ENCODE measurements around the gene NAT8.
"Not testable (repeated sequence)": the region's sequence is repeated elsewhere in the genome, so short reads cannot be mapped to it uniquely, and the experiment has no call there.

NAT8 gene

DNA sequence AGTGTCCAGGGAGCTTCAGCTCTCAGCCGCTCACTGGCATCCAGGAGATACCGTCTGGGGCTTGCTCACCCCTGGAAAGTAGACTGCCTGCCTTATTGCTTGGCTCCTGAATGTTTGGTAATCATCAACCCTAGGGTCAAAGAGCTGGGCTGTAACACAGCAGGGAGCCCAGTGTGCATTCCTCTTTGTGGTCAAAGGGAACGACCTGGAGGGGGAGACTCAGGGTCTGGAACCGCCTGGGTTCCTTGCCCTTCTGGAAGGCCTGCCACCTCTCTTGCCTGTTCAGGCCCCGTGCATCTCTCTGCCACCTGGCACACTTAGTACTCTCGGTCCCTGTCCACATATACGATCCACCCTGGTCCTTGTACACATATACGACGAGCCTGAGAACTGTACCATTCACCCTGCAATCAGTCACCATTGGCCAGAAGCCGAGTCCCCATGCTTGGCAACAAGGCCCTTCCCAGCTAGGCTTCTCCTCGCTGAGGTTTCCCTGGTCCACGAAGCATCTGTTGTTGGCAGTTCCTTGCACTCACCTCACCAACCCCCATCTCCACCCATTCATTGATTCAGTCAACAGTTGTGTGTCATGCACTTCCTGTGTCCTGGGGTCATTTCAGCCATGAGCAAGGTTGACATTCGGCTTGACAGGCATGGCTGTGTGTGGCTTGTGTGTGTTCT, at the start of gene NAT8:
Gene NAT8, minus strand, starts transcription at position 85 of the 681 bp plus-strand sequence. CDS start 794 bp downstream, outside the sequence.
- no peak for DNase-seq

DNA sequence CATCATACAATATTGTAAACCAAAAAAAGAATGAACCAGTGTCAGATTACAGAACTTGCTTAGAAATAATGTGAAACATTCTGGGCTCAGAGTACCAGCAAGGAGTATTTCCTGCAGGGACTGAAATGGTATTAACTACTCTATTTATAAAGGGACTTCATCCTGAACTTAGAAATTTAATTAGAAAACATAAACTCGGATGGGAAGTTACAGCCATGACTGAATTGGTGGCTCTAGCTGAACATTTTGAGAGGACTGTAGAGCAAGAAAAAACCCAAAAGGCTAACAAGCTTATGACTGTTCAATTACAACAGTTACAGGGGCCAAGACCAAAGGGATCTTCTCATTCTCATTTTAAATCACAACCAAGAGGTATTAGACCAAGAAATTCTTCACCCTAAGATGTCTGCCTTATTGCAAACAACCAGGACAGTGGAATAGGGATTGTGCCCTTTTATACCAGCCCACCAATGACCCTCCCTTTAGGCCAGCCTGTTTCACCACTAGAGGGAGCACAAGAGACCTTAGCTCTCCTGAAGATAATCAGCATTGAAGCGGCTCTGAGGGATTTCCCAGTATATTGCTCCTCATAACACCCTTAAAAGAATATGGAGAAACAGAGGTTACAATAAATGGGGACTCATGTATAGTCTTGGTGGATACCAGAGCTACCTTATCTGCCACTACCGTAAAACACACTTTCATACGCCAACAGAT, 48.3 kb upstream of the NAT8 start:
- not testable (repeated sequence) for DNase-seq

- not testable (repeated sequence) for DNase-seq
Observed at GRCh38 chr2:73688494-73688893, 46.3 kb upstream of the NAT8 start.

DNA sequence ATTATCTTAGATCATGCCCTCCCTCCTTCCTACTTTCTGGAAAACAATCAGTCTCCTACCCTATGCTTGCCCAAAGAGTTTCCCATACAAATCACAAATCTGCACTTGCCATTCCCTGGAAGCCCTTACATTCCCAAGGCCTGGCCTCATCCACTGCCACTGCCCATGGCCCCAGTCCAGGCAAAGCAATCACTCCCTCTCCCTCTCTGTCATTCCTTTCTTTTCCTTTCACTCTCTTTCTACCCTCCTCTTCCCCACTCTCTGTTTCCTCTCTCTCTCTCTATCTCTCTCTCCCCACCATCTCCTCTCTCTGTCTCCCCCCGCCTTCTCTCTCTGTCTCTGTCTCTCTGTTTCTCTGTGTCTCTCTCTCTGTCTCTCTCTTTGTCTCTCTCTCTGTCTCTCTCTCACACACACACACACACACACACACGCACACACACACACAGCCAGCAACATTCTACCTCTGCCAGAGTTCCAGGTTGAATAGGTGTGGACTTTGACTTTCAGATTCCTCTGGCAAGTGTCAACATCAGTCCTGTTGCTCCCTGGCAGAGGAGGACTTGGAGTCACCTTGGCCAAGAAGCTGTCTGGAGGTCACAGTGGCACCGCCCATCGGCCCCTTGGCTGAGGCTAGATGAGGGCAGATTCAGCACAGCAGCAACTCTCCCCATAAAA, 43.7 kb upstream of the NAT8 start:
- DNase-seq, result no peak

GRCh38 chr2:73684905-73685304, 42.7 kb upstream of the NAT8 start:
- DNase-seq, result not testable (repeated sequence)

DNA sequence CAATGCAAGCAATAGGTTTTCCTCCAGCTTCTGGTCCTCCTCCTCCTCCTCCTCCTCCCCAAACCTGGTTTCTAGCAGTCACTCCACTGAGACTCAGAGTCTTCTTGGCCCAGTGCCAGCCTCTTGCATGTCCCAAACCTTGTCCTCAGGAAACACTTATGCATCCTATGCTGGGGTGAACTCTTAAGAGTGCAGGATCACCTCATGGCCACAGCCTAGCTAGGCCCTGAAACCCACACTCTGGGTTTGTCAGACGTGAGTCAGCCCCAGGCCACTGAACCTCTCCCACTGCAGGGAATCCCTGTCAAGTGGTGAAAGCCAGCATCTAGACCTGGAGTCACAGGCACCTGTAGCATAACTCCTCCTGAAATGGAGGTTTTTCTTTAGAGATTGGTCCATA, 42.1 kb upstream of the NAT8 start:
- DNase-seq, result not testable (repeated sequence)

GRCh38 chr2:73679951-73680571, 37.8 kb upstream of the NAT8 start:
- not testable (repeated sequence) for DNase-seq

DNA sequence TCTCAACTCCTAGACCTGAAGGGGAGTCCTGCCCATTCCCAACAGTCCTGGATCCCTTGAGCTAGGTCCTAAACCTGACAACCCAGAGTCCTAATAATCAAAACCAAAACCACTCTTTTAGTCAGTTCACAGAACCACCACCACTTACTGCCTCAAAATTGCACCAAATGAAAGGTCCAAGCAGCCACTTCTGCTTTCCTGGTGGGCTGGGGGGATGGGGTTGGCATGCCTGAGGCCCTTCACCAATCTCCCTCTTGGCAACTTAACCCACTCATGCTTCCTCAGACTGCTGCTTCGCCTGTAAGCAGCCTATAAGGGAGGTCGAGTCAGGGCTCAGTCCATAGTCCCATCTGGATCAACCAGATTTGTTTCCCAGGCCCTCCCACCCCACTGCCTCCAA, 37.0 kb upstream of the NAT8 start:
- DNase-seq, result not testable (repeated sequence)

DNA sequence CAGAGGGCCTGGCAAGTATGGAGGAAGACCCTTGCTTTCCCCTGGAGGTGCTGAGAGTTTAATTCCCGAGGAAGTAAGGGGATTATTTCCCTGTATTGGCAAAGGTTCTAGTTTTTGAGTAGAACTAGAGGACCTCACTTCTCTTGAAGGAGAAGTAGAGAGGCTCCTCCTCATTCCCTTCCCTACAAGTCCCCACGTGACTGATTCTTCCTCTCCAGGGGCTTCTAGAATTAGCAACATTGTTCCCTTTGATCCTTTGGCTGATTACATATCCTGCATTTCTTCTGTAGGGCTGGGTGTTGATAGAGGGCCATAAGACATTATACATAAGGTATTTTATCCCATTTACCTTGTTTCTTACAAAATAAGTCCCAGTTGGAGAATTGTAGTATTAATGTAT, 35.8 kb upstream of the NAT8 start:
- DNase-seq, result not testable (repeated sequence)

GRCh38 chr2:73676211-73676610, 34.0 kb upstream of the NAT8 start:
- not testable (repeated sequence) for DNase-seq

DNA sequence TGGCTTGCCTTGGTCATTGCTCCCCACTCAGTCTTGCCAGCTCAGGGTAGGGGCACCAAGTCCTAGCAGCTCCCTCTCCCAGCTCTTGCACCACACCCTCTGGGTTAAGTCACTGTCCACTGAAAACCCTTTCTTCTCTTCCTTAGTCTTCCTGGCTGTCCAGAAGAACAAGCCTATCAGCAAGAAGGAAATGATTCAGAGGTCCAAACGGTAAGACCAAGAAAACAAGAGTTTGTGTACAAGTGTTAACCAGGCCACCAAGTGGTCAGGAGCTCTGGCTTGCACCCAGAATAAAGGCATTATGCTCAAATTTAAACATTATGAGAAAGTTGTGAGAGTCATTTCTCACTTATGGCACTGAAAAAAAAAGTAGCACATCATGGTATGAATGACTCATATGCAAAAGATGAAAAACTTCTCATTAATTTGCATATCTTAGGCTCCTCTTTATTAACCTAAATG, 32.5 kb upstream of the NAT8 start:
- not testable (repeated sequence) for DNase-seq

DNA sequence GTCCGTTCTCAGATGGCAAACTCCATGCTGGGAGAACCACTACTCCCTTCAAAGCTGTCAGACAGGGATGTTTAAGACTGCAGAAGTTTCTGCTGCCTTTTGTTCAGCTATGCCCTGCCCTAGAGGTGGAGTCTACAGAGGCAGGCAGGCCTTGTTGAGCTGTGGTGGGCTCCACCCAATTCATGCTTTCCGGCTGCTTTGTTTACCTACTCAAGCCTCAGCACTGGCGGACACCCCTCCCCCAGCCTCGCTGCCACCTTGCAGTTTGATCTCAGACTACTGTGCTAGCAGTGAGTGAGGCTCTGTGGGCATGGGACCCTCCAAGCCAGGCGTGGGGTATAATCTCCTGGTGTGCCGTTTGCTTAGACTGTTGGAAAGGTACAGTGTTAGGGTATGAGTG, 27.8 kb upstream of the NAT8 start:
- DNase-seq, result not testable (repeated sequence)

GRCh38 chr2:73667239-73667638, 25.0 kb upstream of the NAT8 start:
- DNase-seq, result not testable (repeated sequence)

DNA sequence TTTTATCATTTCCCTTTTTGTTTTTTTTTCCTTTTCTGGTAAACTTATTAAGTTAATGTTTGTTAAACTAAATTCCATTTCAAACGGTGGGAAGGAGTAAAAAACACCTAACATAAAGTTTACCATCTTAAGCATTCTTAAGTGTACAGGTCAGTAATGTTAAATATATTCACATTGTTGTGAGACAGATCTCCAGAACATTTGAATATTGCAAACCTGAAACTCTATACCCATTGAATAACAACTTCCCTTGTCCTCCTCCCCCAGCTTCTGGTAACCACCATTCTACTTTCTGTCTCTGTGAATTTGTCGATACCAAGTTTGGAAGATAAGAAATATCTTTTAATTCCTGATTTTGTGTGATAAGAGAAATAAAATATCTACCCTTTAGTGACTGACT, 12.0 kb upstream of the NAT8 start:
- DNase-seq, result no peak

DNA sequence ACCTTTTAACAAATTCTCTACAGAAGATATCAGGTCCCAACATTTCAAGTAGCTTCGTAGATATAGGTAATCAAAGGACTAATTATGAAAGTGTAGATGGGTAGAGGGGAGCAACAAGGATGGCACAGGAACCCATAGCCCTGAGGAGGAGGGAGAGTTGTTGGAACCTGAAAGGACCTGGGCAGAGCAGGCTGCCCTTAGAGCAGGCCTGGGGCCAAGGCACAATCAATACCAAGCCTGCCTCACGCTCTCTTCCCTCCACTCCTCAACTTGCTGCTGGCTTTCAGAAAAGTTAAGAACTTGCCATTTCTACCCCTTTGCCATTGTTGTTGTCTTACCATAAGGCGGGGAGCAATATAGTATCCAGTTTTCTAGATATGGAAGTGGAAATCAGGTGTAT, 10.1 kb upstream of the NAT8 start:
- DNase-seq, result no peak

GRCh38 chr2:73651591-73652230, 9.5 kb upstream of the NAT8 start:
- DNase-seq, result no peak

DNA sequence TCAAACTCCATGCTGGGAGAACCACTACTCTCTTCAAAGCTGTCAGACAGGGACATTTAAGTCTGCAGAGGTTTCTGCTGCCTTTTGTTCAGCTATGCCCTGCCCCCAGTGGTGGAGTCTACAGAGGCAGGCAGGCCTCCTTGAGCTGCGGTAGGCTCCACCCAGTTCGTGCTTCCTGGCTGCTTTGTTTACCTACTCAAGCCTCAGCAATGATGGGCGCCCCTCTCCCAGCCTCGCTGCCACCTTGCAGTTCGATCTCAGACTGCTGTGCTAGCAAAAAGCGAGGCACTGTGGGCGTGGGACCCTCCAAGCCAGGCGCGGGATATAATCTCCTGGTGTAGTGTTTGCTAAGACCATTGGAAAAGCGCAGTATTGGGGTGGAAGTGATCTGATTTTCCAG, 5.5 kb upstream of the NAT8 start:
- not testable (repeated sequence) for DNase-seq

- no peak for DNase-seq
Observed at GRCh38 chr2:73641767-73642062, 507 bp downstream of the NAT8 start.

- no peak for DNase-seq
Observed at GRCh38 chr2:73640946-73641766, 1.1 kb downstream of the NAT8 start.

DNA sequence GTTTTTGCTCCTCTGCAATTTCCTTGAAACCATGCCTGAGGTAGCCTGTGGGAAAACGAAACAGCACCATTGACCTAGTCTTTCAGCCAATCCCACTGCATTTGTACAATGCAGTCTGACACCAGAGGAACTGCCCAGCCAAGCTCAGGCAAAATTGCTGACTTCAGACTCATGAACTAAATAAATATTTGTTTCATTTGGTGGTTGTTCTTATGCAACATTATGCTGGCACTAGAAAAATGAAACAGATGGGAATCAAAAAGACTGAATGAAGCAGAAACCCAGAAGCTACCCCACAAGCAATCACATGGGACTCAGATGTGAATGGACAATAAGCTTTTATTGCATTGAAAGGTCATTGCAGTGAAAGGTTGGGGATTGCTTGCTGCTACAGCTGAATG, 1.7 kb downstream of the NAT8 start:
- no peak for DNase-seq

DNA sequence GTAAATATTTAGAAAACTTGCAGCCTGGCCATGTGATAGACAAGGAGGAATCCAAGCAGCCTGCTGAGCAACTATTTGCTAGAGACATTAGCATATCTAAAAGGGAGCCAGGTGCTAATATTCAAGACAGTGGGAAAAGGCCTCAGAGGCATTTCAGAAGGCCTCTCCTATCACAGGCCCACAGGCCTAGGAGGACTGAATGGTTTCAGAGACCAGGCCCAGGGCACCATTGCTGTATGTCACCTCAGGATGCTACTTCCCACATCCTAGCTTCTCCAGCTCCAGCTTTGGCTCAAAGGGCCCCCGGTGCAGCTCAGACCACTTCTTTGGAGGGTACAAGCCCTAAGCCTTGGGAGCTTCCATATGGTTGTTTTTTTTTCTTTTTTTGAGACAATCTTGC, 3.8 kb downstream of the NAT8 start:
- no peak for DNase-seq

- not testable (repeated sequence) for DNase-seq
Observed at GRCh38 chr2:73636977-73637376, 5.2 kb downstream of the NAT8 start.
